HG02763 (cell line): ENCODE results near the gene ALLC.

Experiments used
- ATAC-seq: cut with Tn5 transposase; IDR thresholded peaks from one replicate; pipeline ENCODE4 v1.9.1; 2021; ENCODE audit warnings: mild to moderate bottlenecking, moderate library complexity; ENCODE audit not compliant: unreplicated experiment

The ALLC gene

GRCh38 chr2:3742743-3743508 is 84.9 kb downstream of the ALLC start:
- ATAC-seq = no peak

- no peak for ATAC-seq
Observed at GRCh38 chr2:3743951-3744555, 86.1 kb downstream of the ALLC start.

GRCh38 chr2:3745920-3746319 is 87.9 kb downstream of the ALLC start:
- ATAC-seq = no peak

GRCh38 chr2:3747032-3747654 is 89.1 kb downstream of the ALLC start:
- ATAC-seq = no peak

GRCh38 chr2:3747826-3748225 is 89.8 kb downstream of the ALLC start:
- ATAC-seq = no peak

- no peak for ATAC-seq
Observed at GRCh38 chr2:3749201-3749600, 91.2 kb downstream of the ALLC start.

GRCh38 chr2:3751251-3751650 is 93.3 kb downstream of the ALLC start:
- no peak for ATAC-seq

GRCh38 chr2:3751806-3752205 is 93.8 kb downstream of the ALLC start:
- no peak for ATAC-seq
